ENCODE data around the gene MSH5.
A peak's percentile ranks its signal among the peaks of the same experiment; 100 is the strongest.

MSH5 gene

GRCh38 chr6:31730631-31731086 is 9.1 kb upstream of the MSH5 start:
- DNase-seq: no peak

GRCh38 chr6:31732029-31732428 is 7.8 kb upstream of the MSH5 start:
- DNase-seq: no peak

GRCh38 chr6:31733734-31734133 is 6.1 kb upstream of the MSH5 start:
- DNase-seq: no peak

- no peak for DNase-seq
These were observed 5.5 kb upstream of the MSH5 start for GRCh38 chr6:31734247-31734820.

GRCh38 chr6:31734821-31735406 is 4.9 kb upstream of the MSH5 start:
- DNase-seq: peak; percentile 75

GRCh38 chr6:31736021-31736767 is 3.6 kb upstream of the MSH5 start, which contains the start of gene CLIC1:
TSS of gene CLIC1 (minus strand) at chr6:31736530. CDS start at chr6:31736300, 230 bp downstream.
- DNase-seq: peak; percentile 83

GRCh38 chr6:31736768-31737314 is 3.0 kb upstream of the MSH5 start:
- no peak for DNase-seq

- no peak for DNase-seq
These were observed 2.4 kb upstream of the MSH5 start for GRCh38 chr6:31737315-31737990.

- DNase-seq: peak; percentile 85
These were observed 1.5 kb upstream of the MSH5 start for GRCh38 chr6:31737991-31738979.

- DNase-seq: no peak
These were observed 805 bp downstream of the MSH5 start for GRCh38 chr6:31740397-31741223.

GRCh38 chr6:31741815-31742214 is 2.0 kb downstream of the MSH5 start:
- DNase-seq: no peak

GRCh38 chr6:31742894-31743293 is 3.1 kb downstream of the MSH5 start:
- no peak for DNase-seq

- no peak for DNase-seq
These were observed 4.6 kb downstream of the MSH5 start for GRCh38 chr6:31744422-31744821.

GRCh38 chr6:31749301-31750036 is 9.7 kb downstream of the MSH5 start:
- no peak for DNase-seq

- peak; percentile 76 for DNase-seq
These were observed 10.7 kb downstream of the MSH5 start for GRCh38 chr6:31750411-31751022.

- DNase-seq: peak; percentile 88
These were observed 13.0 kb downstream of the MSH5 start for GRCh38 chr6:31752739-31753319.

GRCh38 chr6:31758281-31758680 is 18.5 kb downstream of the MSH5 start:
- no peak for DNase-seq

- no peak for DNase-seq
These were observed 21.0 kb downstream of the MSH5 start for GRCh38 chr6:31760790-31761189.

- no peak for DNase-seq
These were observed 21.5 kb downstream of the MSH5 start for GRCh38 chr6:31761343-31761742.
